ENCODE measurements around the gene GLRA2. TPM values are rescaled to one million over a fixed set of nuclear protein-coding genes. Genes with fewer than 3 reads are reported as not detected.

GLRA2 gene
- total and polyA plus RNA-seq, 10 of the 15 experiments (the other 5 are each of a cell fraction or from before 2014, with no cell fraction given), result 0.01 TPM; not detected in 9

GRCh38 chrX:14698790-14699189 lies 169.5 kb downstream of the GLRA2 start:
- RAD21 ChIA-PET (ENCODE audit: unreplicated experiment), result no interaction called here
- Histone ChIP-seq H3K4me3 (no peak overlapping the region), H3K36me3 (ENCODE audit: control insufficient read depth in 2 of 2, insufficient read depth in 2 of 2, low read length in 1 of 2) (no peaks in the 10 kb centered on the region), H3K9ac (ENCODE audit: control insufficient read depth, insufficient read depth, low read length) (no peak overlapping the region), H3K79me2 (ENCODE audit: control insufficient read depth, insufficient read depth, low read length) (no peaks in the 10 kb centered on the region), H3K27ac (ENCODE audit: control insufficient read depth, insufficient read depth) (no peak overlapping the region), H3K4me2 (ENCODE audit: control insufficient read depth, insufficient read depth) (no peak overlapping the region), H3K9me3 (replicated peaks; ENCODE audit: control insufficient read depth, insufficient read depth, low read length) (no peaks in the 10 kb centered on the region), H4K20me1 (ENCODE audit: control insufficient read depth, insufficient read depth) (no peaks in the 10 kb centered on the region), H2AFZ (ENCODE audit: control insufficient read depth, low read depth, low read length) (no peak overlapping the region), H3K27me3 (replicated peaks in 1 of 2; ENCODE audit: control insufficient read depth in 2 of 2, insufficient read depth in 2 of 2, low read length in 1 of 2) (no peaks in the 10 kb centered on the region), H3K4me1 (ENCODE audit: control insufficient read depth, insufficient read depth, low read length) (no peaks in the 10 kb centered on the region)
- POLR2A ChIA-PET, result no interaction called here
- in situ Hi-C loops (cut with MboI), result no loop called here
- intact Hi-C loops (cut with micrococcal nuclease; ENCODE audit: unreplicated experiment), result loop anchor here (10.0 kb wide), 3 partner anchors 446 to 654 kb away; no protein-coding TSS in a partner anchor
- CTCF ChIA-PET, result interaction anchor here (0.7 kb wide), 1 partner anchor 290 kb away, joined by 4 read pairs; no protein-coding TSS in a partner anchor
- FAIRE-seq (no peak), DNase-seq (ENCODE audit: low read depth, low spot score) (no peak), ATAC-seq (no peak)
- WGBS (ENCODE audit: insufficient coverage, insufficient replicate concordance, low lambda C conversion rate, missing lambda C conversion rate), result 76% methylated on average over 3 of the region's 3 CpGs
- no peak for TF ChIP-seq SMAD1 (IDR thresholded peaks at IDR 0.05; ENCODE audit: low read depth, partially characterized antibody)
- TF ChIP-seq MYB (IDR thresholded peaks at IDR 0.05; ENCODE audit: borderline replicate concordance, low read depth, low read length), result no peak
- TF ChIP-seq RELA (IDR thresholded peaks at IDR 0.05; ENCODE audit: borderline replicate concordance, partially characterized antibody), result no peak
- TF ChIP-seq IKZF2 (IDR thresholded peaks at IDR 0.05), result no peak
- no peak for TF ChIP-seq MXI1 (IDR thresholded peaks at IDR 0.05; ENCODE audit: low read depth, low read length)
- no peak for TF ChIP-seq KAT2A (conservative IDR thresholded peaks at IDR 0.05; ENCODE audit: control insufficient read depth, low read depth, low read length)
- TF ChIP-seq ZNF384 (IDR thresholded peaks at IDR 0.05; ENCODE audit: borderline replicate concordance, low read depth, low read length), result no peak
- TF ChIP-seq ZSCAN29 (IDR thresholded peaks at IDR 0.05), result no peak
- TF ChIP-seq BHLHE40 (IDR thresholded peaks at IDR 0.05; ENCODE audit: borderline replicate concordance in 1 of 2, low read depth in 2 of 2, low read length in 1 of 2), result no peak
- TF ChIP-seq IRF3 (IDR thresholded peaks at IDR 0.05), result no peak
- SMC1A ChIA-PET (ENCODE audit: uncharacterized antibody, unreplicated experiment), result no interaction called here
- BruUV-seq (replicated peaks), result no TSS peak
